22Rv1 (cell line): ENCODE results near the gene GATD1.

ENCODE experiments used
- CTCF ChIP-seq: fragments of 450-650 bp; IDR thresholded peaks from 2 replicates; pipeline ENCODE4 v1.5.1; 2017; ENCODE audit warnings: mild to moderate bottlenecking
- ZFX ChIP-seq: fragments of 450-650 bp; IDR thresholded peaks from 2 replicates; pipeline ENCODE4 v1.6.1; 2017; ENCODE audit warnings: antibody characterized with exemption, borderline replicate concordance

DNA sequence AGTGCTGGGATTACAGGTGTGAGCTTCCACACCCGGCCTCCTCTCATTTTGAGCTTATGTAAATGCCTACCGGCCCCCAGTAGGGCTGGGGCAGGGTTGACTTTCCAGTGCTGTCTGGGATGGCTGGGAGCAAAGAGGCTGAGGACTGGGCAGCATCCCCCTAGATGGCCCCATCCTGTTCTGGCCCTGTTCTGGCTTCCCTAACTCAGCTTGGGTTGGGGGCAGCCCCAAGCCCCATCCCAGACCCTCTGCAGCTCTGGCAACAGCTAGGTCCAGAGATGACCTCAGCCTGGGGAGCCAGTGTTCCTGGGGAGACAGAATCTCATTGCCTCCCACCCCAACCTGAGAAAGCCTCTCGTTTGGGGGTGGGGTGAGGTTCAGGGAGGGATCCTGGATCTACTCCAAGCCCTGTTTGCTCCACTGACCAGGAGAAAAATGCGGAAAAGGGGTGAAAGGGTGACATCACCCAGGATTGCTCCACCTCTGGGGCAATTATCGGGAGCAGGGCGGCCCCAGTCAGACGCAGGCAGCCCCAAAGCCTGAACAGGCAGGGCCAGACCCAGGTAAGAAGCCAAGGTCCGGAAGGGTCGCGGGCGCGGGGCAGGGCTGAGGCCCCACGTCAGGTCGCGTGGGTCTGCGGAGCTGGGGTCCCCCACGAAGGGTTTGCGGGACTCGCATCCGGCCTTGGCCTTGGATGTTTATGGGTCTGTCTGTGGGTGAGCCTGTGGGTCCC lies 41.3 kb upstream of the GATD1 start, which contains the start of gene PNPLA2:
- TF ChIP-seq CTCF: no peak
- no peak for TF ChIP-seq ZFX
